Breast epithelium (tissue), 3 donors: ENCODE results near the gene MFSD6.

ENCODE experiments used
- POLR2A ChIP-seq: fragments of 450-650 bp; IDR thresholded peaks from one replicate; pipeline ENCODE4 v1.6.1; 2016; ENCODE audit warnings: antibody characterized with exemption, mild to moderate bottlenecking, moderate library complexity
- POLR2AphosphoS5 ChIP-seq, 3 donors: sonication (generic); formaldehyde crosslinking; IDR thresholded peaks; one replicate each; pipeline ENCODE4 v1.6.1; 2017; ENCODE audit warnings: antibody characterized with exemption in 3 of 3

DNA sequence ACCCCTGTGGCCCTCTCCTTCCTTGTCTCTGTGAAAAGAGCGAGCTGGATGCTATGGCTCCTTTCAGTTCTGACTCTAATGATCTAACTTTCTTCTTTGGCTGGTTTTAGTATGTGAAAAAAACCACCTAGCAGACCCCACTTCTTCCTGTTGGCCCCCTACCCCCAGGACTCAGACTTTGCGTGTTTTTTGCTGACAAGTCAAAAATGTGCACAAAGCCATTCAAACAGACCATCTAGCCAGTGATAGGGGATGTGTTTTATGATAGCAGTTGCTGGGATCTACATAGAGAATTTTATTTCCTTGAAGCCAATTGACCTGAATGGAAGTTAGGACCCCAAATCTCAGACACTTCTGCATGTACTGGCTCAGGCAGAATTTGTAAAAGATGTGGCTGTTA, 49.1 kb downstream of the MFSD6 start:
- TF ChIP-seq POLR2A: no peak
- no peak for TF ChIP-seq POLR2AphosphoS5 (IDR thresholded peaks at IDR 0.05)
